Dendritic cell treated with granulocyte-macrophage colony-stimulating factor and Interleukin-4, amounts not matched to agents 40 ng/mL and 50 ng/mL, for 4 days (primary cell): ENCODE results near the gene SYT13.
"Not testable (repeated sequence)": the region's sequence is repeated elsewhere in the genome, so short reads cannot be mapped to it uniquely, and the experiment has no call there.

Source experiments
- H3K27ac Mint-ChIP-seq: one replicate; pipeline ENCODE4 v1.8.0; 2022; ENCODE audit warnings: mild to moderate bottlenecking, mixed read lengths
- H3K27me3 Mint-ChIP-seq: one replicate; pipeline ENCODE4 v1.8.0; 2022; ENCODE audit warnings: mild to moderate bottlenecking, mixed read lengths
- H3K36me3 Mint-ChIP-seq: one replicate; pipeline ENCODE4 v1.8.0; 2022; ENCODE audit warnings: low read depth, mixed read lengths
- H3K4me1 Mint-ChIP-seq: one replicate; pipeline ENCODE4 v1.8.0; 2022; ENCODE audit warnings: low read depth, mixed read lengths
- H3K4me3 Mint-ChIP-seq: one replicate; pipeline ENCODE4 v1.8.0; 2022; ENCODE audit warnings: mild to moderate bottlenecking, moderate library complexity, mixed read lengths
- H3K9me3 Mint-ChIP-seq: one replicate; pipeline ENCODE4 v1.8.0; 2022; ENCODE audit warnings: mixed read lengths
- intact Hi-C: fragments of 100-400 bp; cut with micrococcal nuclease; formaldehyde crosslinking; loops from one replicate; pipeline ENCODE4 v1.15.0; 2022

SYT13 gene

GRCh38 chr11:45259592-45259991 lies 26.5 kb downstream of the SYT13 start:
- no peaks in the 10 kb centered on the region for H3K4me1 Mint-ChIP-seq
- intact Hi-C loops: no loop called here
- no peak overlapping the region for H3K27ac Mint-ChIP-seq
- no peaks in the 10 kb centered on the region for H3K9me3 Mint-ChIP-seq
- H3K27me3 Mint-ChIP-seq: peaks cover 10% of the 10 kb centered on the region
- H3K4me3 Mint-ChIP-seq: no peak overlapping the region
- H3K36me3 Mint-ChIP-seq: no peaks in the 10 kb centered on the region

- H3K4me3 Mint-ChIP-seq: no peak overlapping the region
- H3K27ac Mint-ChIP-seq: no peak overlapping the region
- peaks cover 10% of the 10 kb centered on the region for H3K27me3 Mint-ChIP-seq
- intact Hi-C loops: no loop called here
- no peaks in the 10 kb centered on the region for H3K36me3 Mint-ChIP-seq
- H3K4me1 Mint-ChIP-seq: no peaks in the 10 kb centered on the region
- H3K9me3 Mint-ChIP-seq: no peaks in the 10 kb centered on the region
These were observed 27.1 kb downstream of the SYT13 start for GRCh38 chr11:45258982-45259530.

- Mint-ChIP-seq H3K4me3 (no peak overlapping the region), H3K36me3 (no peaks in the 10 kb centered on the region), H3K27ac (no peak overlapping the region), H3K9me3 (no peaks in the 10 kb centered on the region), H3K4me1 (no peaks in the 10 kb centered on the region), H3K27me3 (peaks cover 4% of the 10 kb centered on the region)
- intact Hi-C loops: no loop called here
These were observed 32.1 kb downstream of the SYT13 start for GRCh38 chr11:45254070-45254469.

GRCh38 chr11:45253640-45254039 lies 32.5 kb downstream of the SYT13 start:
- intact Hi-C loops: no loop called here
- Mint-ChIP-seq H3K4me1 (no peaks in the 10 kb centered on the region), H3K4me3 (no peak overlapping the region), H3K36me3 (no peaks in the 10 kb centered on the region), H3K27ac (no peak overlapping the region), H3K27me3 (peaks cover 4% of the 10 kb centered on the region), H3K9me3 (no peaks in the 10 kb centered on the region)

GRCh38 chr11:45252877-45253276 lies 33.3 kb downstream of the SYT13 start:
- intact Hi-C loops: no loop called here
- no peaks in the 10 kb centered on the region for H3K4me1 Mint-ChIP-seq

GRCh38 chr11:45252134-45252856 lies 33.8 kb downstream of the SYT13 start:
- Mint-ChIP-seq H3K4me3 (no peak overlapping the region), H3K27me3 (peaks cover 4% of the 10 kb centered on the region), H3K27ac (no peak overlapping the region), H3K4me1 (no peaks in the 10 kb centered on the region), H3K9me3 (no peaks in the 10 kb centered on the region), H3K36me3 (no peaks in the 10 kb centered on the region)
- intact Hi-C loops: no loop called here

More at GRCh38 chr11:45252877-45253276, 33.3 kb downstream of the SYT13 start:
- Mint-ChIP-seq H3K4me3 (no peak overlapping the region), H3K36me3 (no peaks in the 10 kb centered on the region), H3K27ac (no peak overlapping the region), H3K9me3 (no peaks in the 10 kb centered on the region), H3K27me3 (peaks cover 4% of the 10 kb centered on the region)

- no peaks in the 10 kb centered on the region for H3K9me3 Mint-ChIP-seq
These were observed 36.0 kb downstream of the SYT13 start for GRCh38 chr11:45250035-45250718.

GRCh38 chr11:45249372-45249771 lies 36.8 kb downstream of the SYT13 start:
- H3K9me3 Mint-ChIP-seq, intact Hi-C loops, H3K27ac Mint-ChIP-seq, H3K4me1 Mint-ChIP-seq, H3K4me3 Mint-ChIP-seq, H3K36me3 Mint-ChIP-seq, H3K27me3 Mint-ChIP-seq: not testable (repeated sequence)

More at GRCh38 chr11:45250035-45250718, 36.0 kb downstream of the SYT13 start:
- Mint-ChIP-seq H3K4me1 (no peaks in the 10 kb centered on the region), H3K4me3 (no peak overlapping the region), H3K27me3 (no peaks in the 10 kb centered on the region), H3K27ac (no peak overlapping the region), H3K36me3 (no peaks in the 10 kb centered on the region)
- intact Hi-C loops: no loop called here

- Mint-ChIP-seq H3K27me3 (no peaks in the 10 kb centered on the region), H3K4me3 (no peak overlapping the region), H3K4me1 (no peaks in the 10 kb centered on the region), H3K9me3 (no peaks in the 10 kb centered on the region), H3K36me3 (no peaks in the 10 kb centered on the region), H3K27ac (no peak overlapping the region)
- intact Hi-C loops: no loop called here
These were observed 37.6 kb downstream of the SYT13 start for GRCh38 chr11:45248501-45249011.

- intact Hi-C loops: no loop called here
- Mint-ChIP-seq H3K9me3 (no peaks in the 10 kb centered on the region), H3K36me3 (no peaks in the 10 kb centered on the region), H3K27ac (no peak overlapping the region), H3K27me3 (no peaks in the 10 kb centered on the region), H3K4me3 (no peak overlapping the region), H3K4me1 (no peaks in the 10 kb centered on the region)
These were observed 38.7 kb downstream of the SYT13 start for GRCh38 chr11:45247433-45247832.

GRCh38 chr11:45246241-45246640 lies 39.9 kb downstream of the SYT13 start:
- Mint-ChIP-seq H3K4me1 (no peaks in the 10 kb centered on the region), H3K9me3 (no peaks in the 10 kb centered on the region), H3K27ac (no peak overlapping the region), H3K36me3 (no peaks in the 10 kb centered on the region), H3K4me3 (no peak overlapping the region), H3K27me3 (no peaks in the 10 kb centered on the region)
- intact Hi-C loops: no loop called here

- no peak overlapping the region for H3K27ac Mint-ChIP-seq
- H3K4me3 Mint-ChIP-seq: no peak overlapping the region
- no peaks in the 10 kb centered on the region for H3K4me1 Mint-ChIP-seq
- no peaks in the 10 kb centered on the region for H3K36me3 Mint-ChIP-seq
- intact Hi-C loops: no loop called here
- no peaks in the 10 kb centered on the region for H3K27me3 Mint-ChIP-seq
- no peaks in the 10 kb centered on the region for H3K9me3 Mint-ChIP-seq
These were observed 40.7 kb downstream of the SYT13 start for GRCh38 chr11:45245218-45246045.

GRCh38 chr11:45243967-45244366 lies 42.2 kb downstream of the SYT13 start:
- no peak overlapping the region for H3K4me3 Mint-ChIP-seq
- intact Hi-C loops: no loop called here

GRCh38 chr11:45239733-45240132 lies 46.4 kb downstream of the SYT13 start:
- no peaks in the 10 kb centered on the region for H3K36me3 Mint-ChIP-seq
- intact Hi-C loops: no loop called here
- H3K9me3 Mint-ChIP-seq: no peaks in the 10 kb centered on the region
- peaks cover 4% of the 10 kb centered on the region for H3K27me3 Mint-ChIP-seq
- H3K4me1 Mint-ChIP-seq: peaks cover 5% of the 10 kb centered on the region
- H3K4me3 Mint-ChIP-seq: no peak overlapping the region
- no peak overlapping the region for H3K27ac Mint-ChIP-seq

More at GRCh38 chr11:45243967-45244366, 42.2 kb downstream of the SYT13 start:
- no peaks in the 10 kb centered on the region for H3K4me1 Mint-ChIP-seq
- no peaks in the 10 kb centered on the region for H3K36me3 Mint-ChIP-seq
- no peak overlapping the region for H3K27ac Mint-ChIP-seq
- no peaks in the 10 kb centered on the region for H3K9me3 Mint-ChIP-seq
- no peaks in the 10 kb centered on the region for H3K27me3 Mint-ChIP-seq
